ENCODE data around the gene CD34. TPM values are rescaled to one million over a fixed set of nuclear protein-coding genes. Genes with fewer than 3 reads are reported as not detected.

Gene CD34
- total and polyA plus RNA-seq, 8 donors, result 3.2 to 31.2 (median 11.6) TPM

GRCh38 chr1:207908107-207908734, 2.7 kb downstream of the CD34 start:
- 30 to 56% (median 39%) methylated on average over 7 of the region's 7 CpGs for WGBS, 5 donors
- TF ChIP-seq, protein P1, sequence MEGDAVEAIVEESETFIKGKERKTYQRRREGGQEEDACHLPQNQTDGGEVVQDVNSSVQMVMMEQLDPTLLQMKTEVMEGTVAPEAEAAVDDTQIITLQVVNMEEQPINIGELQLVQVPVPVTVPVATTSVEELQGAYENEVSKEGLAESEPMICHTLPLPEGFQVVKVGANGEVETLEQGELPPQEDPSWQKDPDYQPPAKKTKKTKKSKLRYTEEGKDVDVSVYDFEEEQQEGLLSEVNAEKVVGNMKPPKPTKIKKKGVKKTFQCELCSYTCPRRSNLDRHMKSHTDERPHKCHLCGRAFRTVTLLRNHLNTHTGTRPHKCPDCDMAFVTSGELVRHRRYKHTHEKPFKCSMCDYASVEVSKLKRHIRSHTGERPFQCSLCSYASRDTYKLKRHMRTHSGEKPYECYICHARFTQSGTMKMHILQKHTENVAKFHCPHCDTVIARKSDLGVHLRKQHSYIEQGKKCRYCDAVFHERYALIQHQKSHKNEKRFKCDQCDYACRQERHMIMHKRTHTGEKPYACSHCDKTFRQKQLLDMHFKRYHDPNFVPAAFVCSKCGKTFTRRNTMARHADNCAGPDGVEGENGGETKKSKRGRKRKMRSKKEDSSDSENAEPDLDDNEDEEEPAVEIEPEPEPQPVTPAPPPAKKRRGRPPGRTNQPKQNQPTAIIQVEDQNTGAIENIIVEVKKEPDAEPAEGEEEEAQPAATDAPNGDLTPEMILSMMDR (IDR thresholded peaks at IDR 0.05), result no peak
- TF ChIP-seq EP300 (IDR thresholded peaks at IDR 0.05) (no peak), POLR2AphosphoS5 (IDR thresholded peaks at IDR 0.05) (no peak), POLR2A (IDR thresholded peaks at IDR 0.05) (no peak)
- peaks cover 10 to 20% (median 14%) of the 10 kb centered on the region in 4 donors for H3K4me1 ChIP-seq
- H3K36me3 ChIP-seq, result no peaks in the 10 kb centered on the region
- no peaks in the 10 kb centered on the region for H3K9me3 ChIP-seq
- DNase-seq, result peak in 1 of 2 donors; percentile 58
- peak overlapping the region in 4 of 5 donors; percentile 41 to 84 (median 52) for H3K27ac ChIP-seq
- intact Hi-C loops (cut with DNase I; ENCODE audit: low total_unique reads), result no loop called here
- peaks cover 0 to 39% (median 18%) of the 10 kb centered on the region in 3 donors for H3K27me3 ChIP-seq
- H3K4me3 ChIP-seq, result peak overlapping the region in 2 of 4 donors; percentile 7 to 57

GRCh38 chr1:207904391-207904790, 6.5 kb downstream of the CD34 start:
- no peak for DNase-seq
- Histone ChIP-seq H3K27ac (peak overlapping the region in 1 of 5 donors; percentile 38), H3K4me3 (no peak overlapping the region), H3K27me3 (peaks cover 0 to under 1% (median 0%) of the 10 kb centered on the region in 3 donors), H3K36me3 (no peaks in the 10 kb centered on the region), H3K4me1 (peaks cover 0 to 10% (median 6%) of the 10 kb centered on the region in 4 donors), H3K9me3 (no peaks in the 10 kb centered on the region)
- intact Hi-C loops (cut with DNase I; ENCODE audit: low total_unique reads), result no loop called here
- 85 to 94% (median 90%) methylated on average over 1 of the region's 1 CpG for WGBS, 5 donors
- TF ChIP-seq POLR2AphosphoS5 (IDR thresholded peaks at IDR 0.05) (no peak), POLR2A (IDR thresholded peaks at IDR 0.05) (no peak), EP300 (IDR thresholded peaks at IDR 0.05) (no peak)
- TF ChIP-seq, protein P1 (IDR thresholded peaks at IDR 0.05), result no peak

DNA sequence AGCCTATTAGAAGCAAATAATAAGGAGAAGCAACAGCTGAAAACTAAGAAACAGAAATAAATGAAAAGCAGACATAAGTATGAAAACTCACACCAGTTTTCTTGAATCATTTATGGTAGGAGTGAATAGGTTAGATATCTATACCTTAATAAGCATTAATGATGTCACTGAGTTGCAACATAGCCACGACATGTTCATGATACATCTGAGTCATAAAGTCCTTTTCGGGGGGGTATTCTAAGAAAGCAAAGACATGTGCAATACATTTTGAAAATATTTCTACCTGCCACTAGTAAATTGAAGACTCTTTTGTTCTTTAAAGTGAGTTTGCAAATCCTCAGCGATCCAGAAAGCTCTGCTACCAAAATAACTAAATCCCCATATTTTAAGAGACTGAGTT, 7.2 kb downstream of the CD34 start:
- no peaks in the 10 kb centered on the region for H3K36me3 ChIP-seq

DNA sequence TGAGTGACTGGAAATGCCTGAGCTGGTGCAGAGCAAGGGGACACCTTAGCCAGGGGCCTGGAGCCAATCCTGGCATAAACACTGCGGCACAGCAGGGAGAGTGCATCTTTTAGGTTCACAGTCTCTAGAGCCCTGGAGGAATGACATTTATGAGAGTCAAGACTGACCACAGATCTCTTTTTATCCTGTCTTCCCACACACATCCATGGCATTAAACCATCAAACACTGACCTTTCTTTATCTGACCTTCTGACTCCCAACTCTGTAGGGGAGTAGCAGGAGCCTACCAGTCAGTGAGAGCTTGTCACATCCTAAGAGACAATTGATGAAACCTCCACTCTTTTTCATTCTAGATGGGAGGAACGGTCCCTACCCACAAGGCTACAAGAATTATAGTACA, 7.9 kb downstream of the CD34 start:
- Histone ChIP-seq H3K9me3 (no peaks in the 10 kb centered on the region), H3K27me3 (no peaks in the 10 kb centered on the region), H3K27ac (no peak overlapping the region), H3K4me1 (peaks cover 0 to 6% (median under 1%) of the 10 kb centered on the region in 4 donors), H3K4me3 (no peak overlapping the region), H3K36me3 (no peaks in the 10 kb centered on the region)
- 69 to 89% (median 79%) methylated on average over 2 of the region's 2 CpGs for WGBS, 5 donors
- intact Hi-C loops (cut with DNase I; ENCODE audit: low total_unique reads), result no loop called here
- no peak for DNase-seq
- TF ChIP-seq, protein P1 (IDR thresholded peaks at IDR 0.05), result no peak
- TF ChIP-seq POLR2A (IDR thresholded peaks at IDR 0.05) (no peak), EP300 (IDR thresholded peaks at IDR 0.05) (no peak), POLR2AphosphoS5 (IDR thresholded peaks at IDR 0.05) (no peak)

More for the DNA sequence above, 7.2 kb downstream of the CD34 start:
- Histone ChIP-seq H3K4me3 (no peak overlapping the region), H3K27ac (peak overlapping the region in 1 of 5 donors; percentile 38), H3K4me1 (peaks cover 0 to 9% (median 6%) of the 10 kb centered on the region in 4 donors), H3K9me3 (no peaks in the 10 kb centered on the region), H3K27me3 (no peaks in the 10 kb centered on the region)
- DNase-seq, result no peak
- no peak for TF ChIP-seq POLR2AphosphoS5 (IDR thresholded peaks at IDR 0.05)
- 69 to 84% (median 79%) methylated on average over 3 of the region's 3 CpGs for WGBS, 5 donors
- intact Hi-C loops (cut with DNase I; ENCODE audit: low total_unique reads), result no loop called here

GRCh38 chr1:207902566-207902965, 8.4 kb downstream of the CD34 start:
- no peak overlapping the region for H3K27ac ChIP-seq
- WGBS, 5 donors, result 75 to 88% (median 80%) methylated on average over 2 to 5 of the region's 5 CpGs
- no peaks in the 10 kb centered on the region for H3K9me3 ChIP-seq

More at GRCh38 chr1:207902566-207902965, 8.4 kb downstream of the CD34 start:
- H3K4me3 ChIP-seq, result no peak overlapping the region
- H3K4me1 ChIP-seq, result peaks cover 0 to 6% (median 1%) of the 10 kb centered on the region in 4 donors
- intact Hi-C loops (cut with DNase I; ENCODE audit: low total_unique reads), result no loop called here
- no peak for DNase-seq
- H3K27me3 ChIP-seq, result no peaks in the 10 kb centered on the region
- TF ChIP-seq EP300 (IDR thresholded peaks at IDR 0.05) (no peak), POLR2A (IDR thresholded peaks at IDR 0.05) (no peak), POLR2AphosphoS5 (IDR thresholded peaks at IDR 0.05) (no peak)
- TF ChIP-seq, protein P1 (IDR thresholded peaks at IDR 0.05), result no peak
- no peaks in the 10 kb centered on the region for H3K36me3 ChIP-seq

All from stomach (tissue), 9 donors.